HG02943 (cell line): ENCODE data around the gene KRTAP25-1.

ENCODE experiments used
- ATAC-seq: cut with Tn5 transposase; IDR thresholded peaks from one replicate; pipeline ENCODE4 v1.9.1; 2021; ENCODE audit warnings: mild to moderate bottlenecking, low read depth, moderate library complexity; ENCODE audit not compliant: unreplicated experiment

KRTAP25-1 gene

DNA sequence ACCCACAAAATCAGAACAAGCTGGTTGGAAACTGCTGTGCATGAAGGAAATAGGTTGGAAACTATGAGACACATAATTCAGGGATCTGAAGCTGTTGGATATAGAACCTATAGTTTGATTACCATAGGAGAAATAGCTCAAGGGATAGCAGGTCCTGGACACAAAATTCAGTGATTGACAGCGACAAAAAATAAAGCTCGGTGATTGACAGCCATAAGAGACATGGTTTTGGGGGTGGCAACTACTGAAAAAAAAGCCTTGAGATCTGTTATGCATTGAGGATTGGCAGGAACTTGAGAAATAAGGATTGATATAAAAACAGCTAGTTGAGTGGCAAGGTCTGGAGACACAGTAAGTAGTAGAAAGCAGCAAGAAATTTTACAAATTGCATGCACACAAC is at the start of gene KRTAP25-1:
Gene KRTAP25-1, minus strand, starts transcription at position 300 of the 400 bp plus-strand sequence. Its CDS starts 24 bp downstream, at position 276.
- ATAC-seq: no peak

DNA sequence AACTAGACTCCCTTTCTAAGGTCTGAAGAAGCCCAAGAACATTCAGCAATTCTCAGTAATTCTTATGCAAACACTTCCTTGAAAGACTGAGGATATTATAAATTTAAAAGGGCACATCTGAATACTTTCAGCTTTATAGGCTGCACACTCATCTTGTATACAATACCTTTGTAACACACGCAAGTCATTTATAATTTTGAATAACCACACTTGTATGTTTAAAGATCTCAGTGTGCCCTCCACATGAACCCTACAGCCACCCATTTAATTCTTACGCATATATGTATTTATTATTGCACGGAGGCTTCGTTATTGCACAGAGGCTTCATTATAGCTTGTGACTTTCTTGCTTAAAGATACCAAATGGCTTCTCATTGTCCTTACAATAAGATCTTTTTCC is 49.4 kb upstream of the KRTAP25-1 start:
- ATAC-seq: no peak

- no peak for ATAC-seq
Measured at GRCh38 chr21:30337772-30338171, 48.5 kb upstream of the KRTAP25-1 start.

DNA sequence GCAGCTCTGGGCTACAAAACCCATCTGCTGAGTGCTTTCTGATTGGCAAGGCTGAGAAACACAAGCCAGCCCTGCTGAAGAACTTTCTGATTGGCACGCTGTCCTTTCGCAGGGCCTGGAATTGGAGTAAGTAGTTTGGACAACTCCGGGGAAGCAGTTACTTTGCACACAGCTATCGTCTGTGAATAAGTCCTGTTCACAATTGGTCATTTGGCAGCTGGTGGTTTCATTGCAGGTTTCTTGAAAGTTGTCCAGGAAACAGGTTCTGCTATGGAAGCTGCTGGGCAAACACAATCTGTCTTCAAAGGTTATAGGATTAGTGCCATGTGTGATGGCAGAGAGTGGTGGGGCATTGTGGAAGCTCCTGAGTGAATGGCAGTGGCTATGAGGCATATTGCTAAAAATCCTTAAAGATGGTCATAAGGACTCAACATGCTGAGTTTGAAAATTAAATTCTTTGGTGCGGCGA is 48.0 kb upstream of the KRTAP25-1 start, which contains the start of gene KRTAP27-1:
Gene KRTAP27-1, minus strand, starts transcription at position 419 of the 469 bp plus-strand sequence. Its CDS starts 26 bp downstream, at position 393.
- ATAC-seq: no peak

DNA sequence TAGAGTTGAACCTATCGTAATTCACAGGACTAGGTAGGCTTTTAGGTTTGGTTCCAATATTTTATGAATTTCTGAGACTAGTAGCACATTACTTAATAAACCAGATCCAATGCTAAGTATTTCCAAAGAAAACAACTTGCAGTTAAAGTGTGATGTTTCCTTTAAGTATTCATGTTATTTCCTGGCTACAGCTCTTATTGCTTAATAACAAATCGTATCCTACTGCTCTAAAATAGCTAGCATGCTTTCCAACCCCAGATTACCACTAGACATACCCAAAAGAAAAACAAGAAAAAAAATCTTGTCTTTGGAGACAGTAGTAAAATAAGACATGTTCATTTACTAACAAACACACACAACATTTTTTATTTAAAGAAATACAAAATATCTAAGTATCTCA is 47.3 kb upstream of the KRTAP25-1 start:
- no peak for ATAC-seq

DNA sequence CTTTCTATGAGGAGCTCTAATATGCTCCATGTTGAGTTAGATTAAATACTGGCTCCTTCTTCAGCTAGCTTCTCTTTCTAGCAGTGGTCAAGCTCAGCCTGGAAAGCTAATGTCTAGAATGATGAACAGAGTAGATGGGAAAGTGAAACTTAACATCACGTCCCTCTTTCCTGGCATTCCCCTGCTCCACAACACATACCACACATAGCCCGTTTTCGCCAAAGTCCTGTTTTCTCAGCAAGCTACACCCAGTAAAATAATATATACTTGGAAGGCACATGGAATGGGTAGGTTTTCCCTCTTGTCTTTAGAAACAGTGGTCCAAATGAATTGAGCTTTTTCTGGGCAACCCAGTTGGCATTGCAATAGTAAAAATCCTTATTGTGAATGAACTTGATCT is 44.4 kb upstream of the KRTAP25-1 start:
- no peak for ATAC-seq

DNA sequence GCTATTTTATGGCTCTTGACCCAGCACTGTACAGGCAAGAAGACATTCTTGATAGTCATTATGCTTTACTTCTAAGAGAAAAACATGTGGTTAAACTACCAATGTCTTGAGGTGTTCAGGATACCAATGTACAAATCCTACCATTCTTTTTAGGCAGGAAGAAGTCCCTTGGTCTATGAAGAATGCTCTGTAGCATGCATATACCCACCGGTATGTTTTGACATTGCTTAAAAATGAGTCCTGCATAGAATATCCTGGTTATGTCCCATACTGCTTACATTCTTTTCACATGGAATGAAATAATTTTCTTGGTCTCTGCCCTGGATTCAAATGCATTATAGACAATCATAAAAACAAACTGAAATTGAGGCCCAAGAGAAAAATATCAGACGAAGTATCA is 43.4 kb upstream of the KRTAP25-1 start:
- no peak for ATAC-seq

DNA sequence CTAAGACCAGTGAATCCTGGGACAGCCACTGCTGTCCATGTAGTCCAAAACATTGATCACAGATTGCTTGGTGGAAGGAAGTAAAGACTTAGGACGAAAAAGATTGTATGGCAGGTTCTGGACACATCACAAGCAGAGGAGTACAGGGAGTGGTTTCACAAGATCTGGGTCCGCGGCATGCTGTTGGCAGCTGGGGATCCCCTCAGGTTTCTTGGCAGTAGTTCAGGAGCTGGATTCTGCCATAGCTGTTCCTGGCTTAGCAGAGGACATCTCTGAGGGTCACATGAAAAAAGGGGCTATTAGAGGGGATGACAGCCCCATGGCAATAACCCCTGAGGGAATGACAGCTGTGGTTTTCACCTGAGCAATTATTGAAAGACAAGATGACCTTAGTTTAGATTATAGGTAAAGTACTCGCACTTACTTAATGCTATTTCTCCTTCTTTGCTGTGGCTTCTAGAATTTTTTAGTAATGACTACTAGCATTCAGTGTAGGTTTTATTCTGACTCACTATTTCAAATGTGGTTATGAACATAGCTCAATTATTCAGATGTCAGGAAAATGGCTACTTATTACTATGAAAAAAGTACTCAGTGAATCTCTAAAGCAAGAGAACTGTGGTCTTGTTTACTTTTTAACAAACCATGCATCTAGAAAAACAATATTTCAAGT is 40.0 kb upstream of the KRTAP25-1 start:
- ATAC-seq: no peak

DNA sequence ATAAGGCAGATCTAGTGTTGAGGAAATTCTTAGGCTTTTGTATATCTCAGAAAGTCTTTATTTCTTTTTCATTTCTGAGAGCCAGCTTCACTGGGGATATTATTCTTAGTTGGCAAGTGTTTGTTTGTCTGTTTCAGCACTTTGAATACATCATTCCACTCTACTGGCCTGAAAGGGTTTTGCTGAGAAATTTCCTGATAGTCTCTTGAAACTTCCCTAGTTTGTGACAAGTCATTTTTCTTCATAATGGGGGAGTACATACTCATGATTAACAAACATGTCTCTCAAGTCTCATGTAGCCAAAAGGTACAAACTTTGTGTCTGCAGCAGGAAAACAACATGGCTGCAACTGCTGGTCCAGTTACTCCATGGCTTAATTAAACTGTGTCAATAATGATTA is 37.1 kb upstream of the KRTAP25-1 start:
- no peak for ATAC-seq

GRCh38 chr21:30320215-30320614 is 30.9 kb upstream of the KRTAP25-1 start, which contains the start of gene KRTAP26-1:
KRTAP26-1 (minus strand) TSS chr21:30320315; CDS start chr21:30320035, 280 bp downstream.
- ATAC-seq: no peak

DNA sequence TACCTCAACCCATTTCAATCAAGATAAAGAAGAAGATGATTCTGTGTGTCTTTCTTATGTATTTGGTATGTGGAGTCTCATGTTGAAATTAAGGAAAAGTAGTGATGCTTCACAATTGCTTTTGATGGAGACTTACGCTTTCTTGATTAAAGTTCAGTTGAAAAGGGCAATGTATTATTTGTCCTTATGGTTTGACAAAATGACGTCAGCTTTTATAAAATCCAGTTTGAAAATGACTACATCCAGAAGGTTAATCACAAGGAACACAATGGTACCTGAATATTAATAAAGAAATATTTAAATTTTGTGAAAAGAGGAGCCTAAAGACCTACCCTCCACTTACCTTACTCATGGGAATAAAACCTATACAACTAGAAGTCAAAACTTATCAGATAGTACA is 26.4 kb upstream of the KRTAP25-1 start:
- no peak for ATAC-seq

GRCh38 chr21:30306884-30307283 is 17.6 kb upstream of the KRTAP25-1 start:
- no peak for ATAC-seq

GRCh38 chr21:30305136-30305535 is 15.8 kb upstream of the KRTAP25-1 start:
- no peak for ATAC-seq

DNA sequence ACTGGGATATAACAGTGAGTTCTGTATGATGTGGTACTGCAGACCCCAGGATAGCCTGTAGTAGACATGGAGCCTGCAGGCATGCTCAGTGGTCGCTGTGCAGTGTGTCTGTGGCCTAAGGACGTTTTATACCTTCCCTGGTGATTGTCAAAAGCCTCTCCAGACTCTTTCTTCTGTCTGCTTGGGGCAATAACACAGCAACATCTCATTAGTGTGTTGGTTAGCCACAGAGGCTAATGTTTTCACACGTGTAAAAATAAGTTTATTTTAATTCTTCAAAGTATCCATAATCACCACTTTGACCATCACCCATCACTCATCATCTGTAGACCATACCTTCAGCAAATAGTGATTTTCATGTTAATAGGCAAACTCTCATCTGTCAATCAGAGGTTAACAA is 6.5 kb downstream of the KRTAP25-1 start, which contains the start of gene KRTAP24-1:
Gene KRTAP24-1, minus strand, starts transcription at position 101 of the 400 bp plus-strand sequence. Its CDS starts 18 bp downstream, at position 83.
- no peak for ATAC-seq

- ATAC-seq: no peak
Measured at GRCh38 chr21:30271611-30272010, 17.7 kb downstream of the KRTAP25-1 start.

DNA sequence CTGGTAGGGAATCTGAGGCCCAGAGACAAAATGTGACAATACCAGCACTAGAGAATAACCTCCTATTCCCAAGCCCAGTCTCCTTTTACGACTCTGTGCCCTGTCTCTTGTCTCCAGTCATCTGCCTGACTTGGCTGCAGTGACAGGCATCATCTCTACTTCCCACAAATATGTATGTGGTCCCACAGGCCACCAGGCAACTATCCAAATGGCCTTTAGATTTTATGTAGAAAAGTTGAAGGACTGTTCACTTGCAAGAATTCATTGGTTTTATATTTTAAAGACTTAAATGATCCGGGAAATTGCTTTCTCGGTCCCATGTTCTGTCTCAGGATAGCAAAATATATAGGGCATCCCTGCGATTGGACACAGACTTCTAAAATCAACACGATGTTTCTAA is 18.2 kb downstream of the KRTAP25-1 start:
- ATAC-seq: no peak

- ATAC-seq: no peak
Measured at GRCh38 chr21:30269803-30270530, 19.3 kb downstream of the KRTAP25-1 start.

- no peak for ATAC-seq
Measured at GRCh38 chr21:30268608-30269197, 20.6 kb downstream of the KRTAP25-1 start.

DNA sequence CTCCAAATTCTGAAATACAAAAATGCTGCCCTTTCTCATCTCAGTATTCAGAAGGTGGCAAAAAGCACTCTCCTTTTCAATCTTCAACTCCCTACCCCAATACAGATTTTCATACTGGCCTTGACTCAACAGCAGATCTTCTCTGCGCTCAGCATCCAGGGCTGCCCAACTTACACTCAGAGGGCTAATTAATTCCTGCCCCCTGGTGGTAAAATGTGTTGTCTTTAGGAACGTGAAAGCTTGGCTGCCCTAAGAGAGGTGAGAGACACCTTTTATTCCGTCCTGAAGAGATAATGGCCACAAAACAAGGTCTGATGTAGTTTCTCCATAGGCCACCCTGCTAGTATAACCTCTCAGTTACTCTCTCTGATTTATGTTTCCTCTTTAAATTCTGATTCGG is 31.5 kb downstream of the KRTAP25-1 start:
- ATAC-seq: no peak

DNA sequence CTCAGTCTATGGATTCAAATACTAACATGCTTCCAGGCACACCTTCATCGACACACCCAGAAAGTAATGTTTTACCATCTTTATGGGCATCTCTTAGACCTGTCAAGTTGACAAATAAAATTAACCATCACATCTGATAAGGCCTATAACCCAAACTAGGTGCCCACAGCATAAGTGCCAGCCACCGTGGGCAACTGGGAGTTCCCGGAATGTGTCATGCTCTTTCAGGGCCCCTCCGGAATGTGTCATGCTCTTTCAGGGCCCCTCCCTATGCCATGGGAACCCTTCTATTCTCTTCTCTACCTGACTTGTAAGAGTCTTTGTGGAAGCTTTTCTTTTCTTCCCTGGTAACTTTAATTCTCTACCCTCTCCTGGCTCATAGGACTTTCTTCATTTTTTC is 33.2 kb downstream of the KRTAP25-1 start:
- no peak for ATAC-seq

GRCh38 chr21:30255679-30256078 is 33.6 kb downstream of the KRTAP25-1 start:
- ATAC-seq: no peak
